Activated CD4-positive, alpha-beta T cell treated with anti-CD3 and anti-CD28 coated beads for 4 hours (primary cell): ENCODE measurements around the gene ROCK2.
"Not testable (repeated sequence)": the region's sequence is repeated elsewhere in the genome, so short reads cannot be mapped to it uniquely, and the experiment has no call there.

ENCODE experiments used
- DNase-seq, 2 donors: peaks; one replicate each; pipeline ENCODE4 v3.0.0-alpha.2; 2020

ROCK2 gene

DNA sequence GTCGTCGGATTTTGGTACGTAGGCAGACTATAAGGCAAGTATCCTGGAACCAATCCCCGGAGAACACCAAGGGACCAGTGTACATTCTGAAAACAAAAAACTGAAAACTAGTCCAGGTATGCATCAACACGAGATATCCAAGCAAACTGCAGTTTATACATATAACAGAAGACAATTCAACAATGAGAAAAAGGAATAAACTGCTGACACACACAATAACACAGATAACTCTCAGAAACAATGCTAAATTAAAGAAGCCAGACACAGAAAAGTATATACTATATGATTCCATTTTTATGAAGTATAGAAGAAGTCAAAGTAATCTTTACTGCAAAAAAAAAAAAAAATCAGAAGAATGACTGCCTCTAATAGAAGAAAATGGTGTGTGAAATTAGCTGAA is 5.9 kb downstream of the ROCK2 start:
- no peak for DNase-seq

DNA sequence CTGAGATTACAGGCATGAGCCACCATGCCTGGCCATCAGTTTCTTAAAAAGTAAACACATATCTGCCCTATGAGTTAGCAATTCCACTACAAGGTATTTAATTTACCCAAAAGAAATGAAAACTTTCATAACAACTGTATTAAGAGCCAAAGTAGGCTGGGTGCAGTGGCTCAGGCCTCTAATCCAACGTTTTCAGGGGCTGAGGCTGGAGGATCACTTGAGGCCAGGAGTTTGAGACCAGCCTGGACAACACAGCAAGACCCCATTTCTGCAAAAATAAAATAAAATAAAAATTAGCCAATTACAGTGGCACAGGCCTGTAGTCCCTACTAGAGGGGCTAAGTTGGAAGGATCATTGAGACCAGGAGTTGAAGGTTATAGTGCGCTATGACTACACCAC is 6.5 kb downstream of the ROCK2 start:
- no peak for DNase-seq

DNA sequence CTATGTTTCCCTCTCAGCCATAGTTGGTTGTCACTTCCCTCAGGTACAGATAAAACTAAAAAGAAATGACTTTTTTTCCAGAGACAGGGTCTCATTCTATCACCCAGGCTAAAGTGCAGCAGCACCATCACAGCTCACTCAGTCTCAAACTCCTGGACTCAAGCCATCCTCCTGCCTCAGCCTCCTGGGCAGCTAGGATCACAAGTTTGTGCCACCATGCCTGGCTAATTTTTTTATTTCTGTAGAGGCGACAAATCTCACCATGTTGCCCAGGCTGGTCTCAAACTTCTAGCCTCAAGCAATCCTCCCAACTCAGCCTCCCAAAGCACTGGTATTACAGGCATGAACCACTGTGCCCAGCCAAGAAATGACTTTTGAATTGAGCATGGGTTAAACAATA is 8.2 kb downstream of the ROCK2 start:
- no peak for DNase-seq

DNA sequence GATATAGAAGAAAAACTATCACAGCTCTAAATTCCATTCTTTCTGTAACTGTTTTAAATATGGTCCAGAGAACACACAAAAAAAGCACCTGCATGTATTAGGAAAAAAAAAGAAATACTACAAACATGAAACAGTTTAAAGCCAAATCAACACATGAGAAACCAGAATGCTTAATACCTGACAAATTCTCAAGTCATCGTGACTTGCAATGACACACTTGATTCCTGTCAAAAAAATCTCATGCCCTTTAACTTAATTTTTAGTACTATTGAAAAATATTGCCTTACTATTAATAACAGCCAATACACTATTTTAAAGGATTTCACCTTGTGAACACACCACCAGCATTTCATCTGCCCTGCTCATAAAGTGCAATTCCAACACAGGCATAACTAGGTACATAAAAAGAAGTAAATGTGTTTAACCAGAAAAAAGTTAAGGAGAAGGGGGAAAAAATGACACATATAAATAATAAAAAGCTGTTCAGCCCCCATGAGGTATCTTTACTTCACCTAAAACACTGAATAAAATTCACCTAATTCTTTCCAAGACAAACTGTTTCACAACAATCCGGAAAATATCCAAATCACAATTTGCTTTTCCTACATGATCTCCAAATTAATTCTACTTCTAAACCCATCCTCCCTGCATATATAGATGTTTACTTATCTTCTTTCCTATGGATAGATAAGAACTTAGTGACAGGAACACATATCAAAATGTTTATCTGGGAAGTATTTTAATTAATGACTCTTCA is 10.8 kb downstream of the ROCK2 start:
- DNase-seq, result no peak

DNA sequence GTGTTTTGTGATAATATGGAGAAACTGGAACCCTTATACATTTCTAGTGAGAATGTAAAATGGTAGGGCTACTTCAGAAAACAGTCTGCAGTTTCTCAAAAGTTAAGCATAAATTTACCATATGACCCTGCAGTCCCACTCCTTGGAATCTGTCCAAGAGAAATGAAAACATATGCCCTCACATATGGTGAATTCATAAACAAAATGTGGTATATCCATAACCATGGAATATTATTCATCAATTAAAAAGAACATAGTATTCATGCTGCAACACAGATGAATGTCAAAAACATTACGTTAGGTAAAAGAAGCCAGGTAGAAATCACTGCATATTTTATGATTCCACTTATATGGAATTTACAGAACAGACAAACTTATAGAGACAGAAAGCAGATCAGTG is 11.8 kb downstream of the ROCK2 start:
- DNase-seq, result no peak

DNA sequence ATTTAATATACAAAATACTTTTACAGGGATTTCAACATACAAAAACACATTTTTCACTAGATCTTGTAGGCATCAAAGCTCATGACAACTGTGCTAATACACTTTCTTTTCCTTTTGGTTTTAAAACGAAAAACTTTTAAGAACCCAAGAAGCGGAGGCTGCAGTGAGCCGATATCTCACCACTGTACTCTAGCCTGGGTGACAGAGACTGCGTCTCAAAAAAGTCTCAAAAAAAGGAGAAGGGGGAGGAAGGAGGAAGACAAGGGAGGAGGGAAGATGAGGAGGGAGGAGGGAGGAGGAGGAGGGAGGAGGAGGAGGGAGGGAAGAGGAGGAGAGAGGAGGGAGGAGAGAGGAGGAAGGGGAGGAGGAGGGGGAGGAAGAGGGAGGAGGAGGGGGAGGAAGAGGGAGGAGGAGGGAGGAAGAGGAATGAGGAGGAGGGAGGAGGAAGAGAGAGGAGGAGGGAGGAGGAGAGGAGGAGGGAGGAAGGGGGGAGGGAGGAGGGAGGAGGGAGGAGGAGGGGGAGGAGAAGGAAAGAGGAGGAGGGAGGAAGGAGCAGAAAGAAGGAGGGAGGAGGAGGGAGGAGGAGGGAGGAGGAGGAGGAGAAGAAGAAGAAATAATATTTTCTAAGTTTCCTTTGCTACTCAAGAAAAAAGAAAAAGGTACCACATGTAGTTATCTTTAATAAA is 13.8 kb downstream of the ROCK2 start:
- no peak for DNase-seq

DNA sequence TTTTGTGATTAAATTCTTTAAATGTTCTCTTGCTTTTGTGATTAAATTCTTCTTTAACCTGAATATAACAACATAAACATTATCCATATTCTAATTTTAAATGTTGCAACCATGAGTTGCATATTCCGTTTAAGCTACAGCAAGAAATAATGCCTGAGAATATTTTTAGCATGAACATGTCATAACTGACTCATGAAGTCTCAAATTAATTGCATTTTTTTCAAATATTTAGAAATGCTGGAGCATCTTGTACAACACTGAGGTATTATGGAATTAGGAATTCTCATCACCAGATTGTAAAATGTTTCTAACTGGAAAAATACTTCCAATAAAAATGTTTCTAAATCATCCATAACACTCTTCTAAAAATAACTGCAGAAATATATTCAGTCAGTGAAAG is 14.7 kb downstream of the ROCK2 start:
- no peak for DNase-seq

DNA sequence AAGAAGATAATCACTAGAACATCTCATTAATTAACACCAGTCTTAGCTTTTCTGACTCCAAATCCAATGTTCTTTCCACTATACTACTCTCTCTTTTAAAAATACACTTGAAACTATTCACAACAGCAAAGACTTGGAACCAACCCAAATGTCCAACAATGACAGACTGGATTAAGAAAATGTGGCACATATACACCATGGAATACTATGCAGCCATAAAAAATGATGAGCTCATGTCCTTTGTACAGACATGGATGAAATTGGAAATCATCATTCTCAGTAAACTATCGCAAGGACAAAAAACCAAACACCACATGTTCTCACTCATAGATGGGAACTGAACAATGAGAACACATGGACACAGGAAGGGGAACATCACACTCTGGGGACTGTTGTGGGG is 15.9 kb downstream of the ROCK2 start:
- DNase-seq, result not testable (repeated sequence)

DNA sequence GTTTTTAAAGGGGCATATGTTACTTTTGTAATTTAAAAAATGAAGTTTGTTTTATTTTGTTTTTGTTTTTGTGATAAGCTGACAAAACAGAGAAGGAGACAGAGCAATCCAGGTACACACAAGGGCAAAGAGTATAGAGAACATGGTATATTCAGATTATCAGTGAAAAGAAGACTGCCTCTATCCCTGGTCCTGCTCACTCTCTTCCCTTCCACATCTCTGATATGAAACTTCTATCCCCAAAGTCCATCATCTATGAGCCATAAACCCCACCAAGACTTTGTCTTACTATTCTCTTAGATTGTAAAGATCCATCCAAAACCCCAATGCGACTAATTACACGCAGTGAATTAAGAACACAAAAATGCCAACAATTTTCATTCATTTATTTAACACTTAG is 16.6 kb downstream of the ROCK2 start:
- DNase-seq, result no peak

DNA sequence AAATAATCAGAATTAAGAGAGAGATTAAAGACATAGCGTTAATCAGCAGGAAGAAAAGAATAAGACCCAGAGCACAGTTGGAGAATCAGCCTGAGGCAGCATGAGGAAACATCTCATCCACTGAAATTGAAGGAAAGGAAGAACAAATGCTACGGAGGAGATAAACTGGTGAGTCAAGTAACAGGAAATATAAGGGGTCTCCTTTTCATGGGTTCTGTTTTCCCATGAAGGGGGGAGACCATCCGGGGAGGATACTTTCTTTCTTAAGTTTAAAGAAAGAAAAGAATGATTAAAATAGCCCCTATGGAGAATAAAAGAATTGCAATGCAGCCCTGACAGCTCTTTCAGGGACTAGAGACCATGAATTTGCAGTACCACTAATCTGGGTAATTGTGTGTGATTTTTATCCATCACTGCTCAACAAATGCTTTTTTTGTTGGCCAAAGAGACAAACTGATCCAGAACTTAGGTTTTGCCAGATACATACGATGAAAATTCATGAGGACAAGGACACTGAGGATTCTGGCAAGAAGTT is 17.7 kb downstream of the ROCK2 start:
- DNase-seq, result no peak

DNA sequence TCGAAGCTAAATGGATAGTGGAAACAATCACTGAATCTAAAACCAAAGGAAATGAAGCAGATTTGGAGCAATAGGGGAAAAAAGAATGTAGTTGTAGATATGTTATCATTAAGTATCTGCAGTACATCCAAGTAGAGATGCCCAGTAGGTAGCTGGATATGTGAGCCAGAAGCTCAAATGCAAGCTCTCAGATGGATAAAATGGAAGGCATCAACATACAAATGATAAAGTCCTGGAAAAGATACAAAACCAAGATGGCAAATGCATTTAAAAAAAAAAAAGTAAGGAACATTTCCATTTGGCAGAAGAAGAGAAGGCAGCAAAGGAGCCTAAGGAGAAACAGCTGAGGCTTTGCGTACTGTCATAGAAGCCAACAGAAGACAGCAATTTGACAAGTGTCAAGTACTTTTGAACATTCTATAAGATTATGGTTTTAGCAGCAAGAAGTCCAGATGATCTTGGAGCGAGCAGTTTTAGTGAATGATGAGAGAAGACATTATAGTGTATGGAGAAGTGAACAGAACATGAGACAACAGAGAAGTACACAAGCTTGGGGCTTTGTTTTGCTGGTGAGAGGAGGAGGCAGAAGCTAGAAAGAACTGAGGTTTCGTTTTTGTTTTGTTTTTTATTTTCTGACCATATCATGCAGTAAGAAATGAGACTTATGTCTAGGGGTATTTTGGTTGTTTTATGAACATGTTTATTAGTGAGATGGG is 18.3 kb downstream of the ROCK2 start:
- DNase-seq, result no peak

DNA sequence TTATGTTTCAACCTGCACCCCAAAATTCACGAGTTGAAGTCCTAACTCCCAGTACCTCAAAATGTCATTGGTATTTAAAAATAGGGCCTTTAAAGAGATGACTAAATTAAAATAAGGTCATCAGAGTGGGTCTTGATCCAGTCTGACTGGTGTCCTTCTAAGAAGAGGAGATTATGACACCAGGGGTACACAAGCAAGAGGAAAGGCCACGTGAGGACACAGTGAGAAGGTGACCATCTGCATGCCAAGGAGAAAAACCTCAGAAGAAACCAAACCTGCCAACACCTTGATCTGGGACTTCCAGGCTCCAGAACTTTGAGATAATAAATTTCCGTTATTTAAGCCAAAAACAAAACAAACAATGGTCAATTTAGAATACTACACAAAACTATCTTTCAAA is 22.6 kb downstream of the ROCK2 start:
- no peak for DNase-seq

DNA sequence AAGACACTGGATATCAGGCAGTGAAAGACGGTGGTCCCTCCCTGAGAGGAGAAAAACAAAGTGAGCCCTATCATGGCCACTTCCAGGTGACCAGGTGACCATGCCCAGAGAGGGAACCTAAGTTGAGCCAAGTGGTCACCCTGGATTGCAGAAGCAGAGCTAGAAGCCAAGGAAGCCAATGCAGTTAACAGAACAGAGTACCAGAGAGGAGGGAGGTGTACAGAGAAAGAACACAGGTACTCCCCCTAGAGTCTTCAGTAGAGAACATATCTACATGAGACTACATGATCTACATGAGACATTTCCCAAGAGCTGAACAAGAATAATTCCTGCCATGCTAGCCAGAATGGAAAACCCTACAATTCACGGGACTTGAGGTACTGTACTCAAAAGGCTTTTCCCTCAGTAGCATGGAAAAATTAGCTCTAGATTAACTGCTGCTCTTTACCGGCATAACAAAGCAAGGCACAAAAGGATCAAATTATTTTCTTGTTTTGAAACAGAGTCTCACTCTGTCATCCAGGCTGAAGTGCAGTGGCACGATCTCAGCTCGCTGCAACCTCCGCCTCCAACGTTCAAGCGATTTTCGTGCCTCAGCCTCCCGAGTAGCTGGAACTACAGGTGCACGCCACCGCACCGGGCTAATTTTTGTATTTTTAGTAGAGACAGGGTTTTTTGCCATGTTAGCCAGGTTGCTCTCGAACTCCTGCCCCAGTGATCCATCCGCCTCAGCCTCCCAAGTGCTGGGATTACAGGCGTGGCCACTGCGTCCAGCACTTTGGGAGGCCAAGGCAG is 23.5 kb downstream of the ROCK2 start:
- DNase-seq, result no peak

DNA sequence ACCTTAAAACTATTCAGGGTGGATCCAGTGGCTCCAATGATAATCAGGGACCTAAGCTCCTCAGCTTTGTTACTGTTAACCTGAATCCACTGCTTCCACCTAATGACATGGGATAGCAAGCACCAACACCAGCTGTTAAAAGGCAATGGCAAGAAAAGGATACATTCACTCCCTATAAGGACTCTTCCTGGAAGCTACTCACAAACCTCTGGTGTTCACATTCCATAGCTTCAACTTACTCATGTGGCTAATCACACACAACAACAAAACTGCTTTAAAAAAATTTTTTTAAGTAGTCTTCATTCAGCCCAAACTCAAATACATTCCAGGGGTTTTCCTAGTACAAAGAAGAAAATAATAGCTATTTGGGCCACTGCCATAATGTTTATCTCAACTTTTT is 24.5 kb downstream of the ROCK2 start:
- DNase-seq, result no peak

DNA sequence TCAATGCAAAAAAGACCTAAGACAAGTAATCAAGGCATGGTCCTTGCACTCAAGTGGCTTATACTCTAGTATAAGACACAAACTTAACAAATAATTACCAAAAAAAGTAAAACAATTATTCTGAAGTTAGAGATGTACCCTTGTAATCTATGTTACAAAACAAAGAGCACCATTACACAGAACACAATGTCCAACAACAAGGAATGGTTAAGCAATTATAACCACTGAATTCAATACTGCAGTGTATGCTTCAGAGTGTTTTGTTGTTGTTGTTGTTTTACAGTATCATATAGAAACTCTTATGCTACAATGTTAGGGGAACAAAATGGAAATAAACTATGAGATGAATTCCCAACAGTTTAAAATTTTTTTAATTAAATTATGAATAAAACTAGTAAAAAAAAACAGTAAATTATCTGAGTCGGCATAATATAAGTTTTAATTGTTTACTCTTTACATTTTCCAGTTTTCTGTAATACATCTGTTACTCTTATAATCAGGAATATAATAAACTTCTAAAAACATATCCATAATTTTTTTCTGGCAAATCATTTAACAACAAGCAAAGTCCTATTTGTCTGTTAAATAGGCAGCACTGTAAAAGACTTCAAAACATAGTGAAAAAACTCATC is 29.2 kb downstream of the ROCK2 start:
- no peak for DNase-seq

DNA sequence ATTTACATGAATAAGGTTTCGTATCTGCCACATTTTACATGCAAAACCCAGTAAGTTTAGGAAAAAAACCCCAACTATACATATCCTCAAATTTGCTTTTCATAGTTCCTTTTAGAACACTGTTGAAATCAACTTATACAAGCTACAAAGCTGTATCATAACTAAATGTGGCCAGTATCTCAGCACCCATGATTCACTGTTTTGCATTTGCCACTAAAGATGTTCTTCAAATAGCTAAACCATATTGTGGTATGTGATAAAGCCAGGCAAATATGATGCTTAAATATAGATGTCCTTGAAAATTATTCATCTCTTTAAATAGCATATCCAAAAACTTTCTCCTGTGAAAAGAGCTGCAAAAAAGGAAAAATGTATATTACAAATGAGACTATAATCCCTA is 29.9 kb downstream of the ROCK2 start:
- DNase-seq, result no peak

DNA sequence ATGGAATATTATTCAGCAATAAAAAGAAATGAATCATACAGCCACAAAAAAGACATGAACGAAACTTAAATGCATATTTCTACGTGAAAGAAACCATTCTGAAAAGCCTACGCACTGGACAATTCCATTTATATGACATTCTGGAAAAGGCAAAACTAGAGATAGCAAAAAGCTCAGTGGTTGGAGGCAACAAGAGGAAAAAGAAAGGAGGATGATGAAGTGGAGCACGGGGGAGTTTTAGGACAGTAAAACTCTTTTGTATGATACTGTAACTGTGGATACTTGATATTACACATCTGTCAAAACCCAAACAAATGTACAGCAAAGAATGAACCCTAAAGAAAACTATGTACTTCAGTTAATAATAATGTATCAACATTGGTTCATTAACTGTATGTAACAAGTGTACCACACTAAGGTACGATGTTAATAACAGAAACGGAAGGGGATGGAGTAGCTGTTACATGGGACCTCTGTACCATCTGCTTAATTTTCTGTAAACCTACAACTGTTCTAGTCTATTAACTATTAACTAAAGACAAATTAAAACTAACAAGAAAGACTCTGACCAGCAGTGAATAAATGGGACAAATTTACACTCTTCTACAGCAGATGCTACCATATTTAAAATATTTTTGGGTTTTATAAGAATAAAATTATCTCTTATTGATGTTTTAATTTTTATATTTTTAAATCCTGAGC is 31.5 kb downstream of the ROCK2 start:
- no peak for DNase-seq

DNA sequence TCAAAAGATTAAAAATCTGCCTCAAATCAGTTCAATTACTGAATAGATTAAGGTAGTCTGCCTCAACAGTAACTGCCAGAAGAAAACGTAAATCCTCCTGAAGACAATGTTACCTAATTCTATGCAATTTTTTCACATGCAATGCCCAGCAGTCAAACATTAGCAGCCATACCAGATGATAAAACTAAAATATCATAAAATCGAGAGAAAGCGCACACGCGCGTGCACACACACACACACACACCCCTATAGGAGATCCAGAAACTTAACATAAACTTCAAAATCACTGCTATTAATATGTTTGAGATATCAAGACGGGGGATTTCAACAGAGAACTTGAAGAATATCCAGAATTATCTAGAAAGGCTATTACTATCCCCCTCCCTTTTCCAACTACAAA is 32.9 kb downstream of the ROCK2 start:
- DNase-seq, result no peak

DNA sequence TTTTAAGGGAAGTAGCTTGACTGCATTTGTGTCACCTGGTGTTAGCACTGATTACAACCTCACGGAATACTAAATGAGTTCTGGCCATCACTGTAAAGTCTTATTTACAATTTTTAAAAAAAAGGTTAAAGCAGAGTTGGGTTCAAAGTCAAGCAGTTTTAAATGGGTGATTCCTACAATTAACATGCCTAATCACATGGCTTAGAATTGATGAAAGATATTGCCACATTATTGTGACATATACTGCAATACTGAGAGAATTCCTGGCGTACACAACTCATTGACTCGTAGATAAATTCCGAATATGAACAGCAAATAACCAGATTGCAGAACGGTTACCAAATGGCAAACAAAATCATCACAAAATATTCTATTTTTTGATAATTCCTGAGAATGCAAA is 34.2 kb downstream of the ROCK2 start:
- DNase-seq, result no peak

DNA sequence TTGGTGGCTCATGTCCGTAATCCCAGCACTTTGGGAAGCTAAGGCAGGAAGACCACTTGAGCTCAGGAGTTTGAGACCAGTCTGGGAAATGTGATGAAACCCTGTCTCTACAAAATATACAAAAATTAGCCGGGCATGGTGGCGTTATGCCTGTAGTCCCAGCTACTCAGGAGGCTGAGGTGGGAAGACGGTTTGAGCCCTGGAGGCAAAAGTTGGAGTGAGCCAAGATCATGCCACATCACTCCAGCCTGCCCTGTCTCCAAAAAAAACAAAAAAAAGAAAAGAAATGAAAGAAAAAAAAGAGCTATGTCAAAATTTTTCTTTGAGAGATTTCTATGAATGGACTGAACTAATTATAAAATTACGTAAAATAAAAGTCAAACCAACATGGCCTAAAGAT is 34.7 kb downstream of the ROCK2 start:
- DNase-seq, result no peak

DNA sequence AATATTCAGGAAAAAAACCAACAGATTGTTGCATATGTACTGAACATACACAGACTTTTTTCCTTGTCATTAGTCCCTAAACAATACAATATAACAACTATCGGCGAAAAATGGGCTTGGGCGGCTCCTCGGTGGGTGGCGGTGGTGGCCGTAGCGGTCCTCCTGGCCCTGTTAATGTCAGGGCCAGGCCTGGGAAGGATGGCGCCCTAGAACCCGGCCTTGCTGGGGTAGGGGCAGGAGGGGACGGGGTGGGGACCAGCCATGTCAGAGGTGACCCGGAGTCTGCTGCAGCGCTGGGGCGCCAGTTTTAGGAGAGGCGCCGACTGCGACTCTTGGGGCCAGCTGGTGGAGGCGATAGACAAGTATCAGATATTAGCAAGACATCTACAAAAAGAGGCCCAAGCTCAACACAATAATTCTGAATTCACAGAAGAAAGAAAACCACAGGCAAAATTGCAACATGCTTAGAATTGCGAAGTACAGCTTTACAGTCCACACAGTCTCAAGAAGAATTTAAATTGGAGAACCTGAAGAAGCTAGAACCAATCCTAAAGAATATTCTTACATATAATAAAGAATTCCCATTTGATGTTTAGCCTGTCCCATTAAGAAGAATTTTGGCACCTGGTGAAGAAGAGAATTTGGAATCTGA is 36.5 kb downstream of the ROCK2 start:
- DNase-seq, result no peak
